Measurements from ENCODE around the gene ANTXR1.
"Not testable (repeated sequence)": the region's sequence is repeated elsewhere in the genome, so short reads cannot be mapped to it uniquely, and the experiment has no call there.

Gene ANTXR1

GRCh38 chr2:69235835-69236234, 222.9 kb downstream of the ANTXR1 start:
- not testable (repeated sequence) for DNase-seq (ENCODE audit: low read depth in 2 of 2)

GRCh38 chr2:69237070-69237670, 224.2 kb downstream of the ANTXR1 start:
- DNase-seq (ENCODE audit: low read depth in 2 of 2): no peak

- DNase-seq (ENCODE audit: low read depth in 2 of 2): no peak
Measured at GRCh38 chr2:69238449-69239031, 225.6 kb downstream of the ANTXR1 start.

GRCh38 chr2:69241093-69241492, 228.1 kb downstream of the ANTXR1 start:
- no peak for DNase-seq (ENCODE audit: low read depth in 2 of 2)

GRCh38 chr2:69241664-69242514, 228.9 kb downstream of the ANTXR1 start:
- DNase-seq (ENCODE audit: low read depth in 2 of 2): no peak

- DNase-seq (ENCODE audit: low read depth in 2 of 2): no peak
Measured at GRCh38 chr2:69242651-69243051, 229.7 kb downstream of the ANTXR1 start.

GRCh38 chr2:69243652-69244051, 230.7 kb downstream of the ANTXR1 start:
- no peak for DNase-seq (ENCODE audit: low read depth in 2 of 2)

- DNase-seq (ENCODE audit: low read depth in 2 of 2): no peak
Measured at GRCh38 chr2:69244882-69245281, 231.9 kb downstream of the ANTXR1 start.

- no peak for DNase-seq (ENCODE audit: low read depth in 2 of 2)
Measured at GRCh38 chr2:69247583-69247982, 234.6 kb downstream of the ANTXR1 start.

- DNase-seq (ENCODE audit: low read depth in 2 of 2): no peak
Measured at GRCh38 chr2:69248232-69248631, 235.3 kb downstream of the ANTXR1 start.

GRCh38 chr2:69250981-69251380, 238.0 kb downstream of the ANTXR1 start:
- DNase-seq (ENCODE audit: low read depth in 2 of 2): no peak

GRCh38 chr2:69251943-69252342, 239.0 kb downstream of the ANTXR1 start:
- DNase-seq (ENCODE audit: low read depth in 2 of 2): no peak

- no peak for DNase-seq (ENCODE audit: low read depth in 2 of 2)
Measured at GRCh38 chr2:69253112-69253511, 240.1 kb downstream of the ANTXR1 start.

GRCh38 chr2:69253611-69254301, 240.8 kb downstream of the ANTXR1 start:
- DNase-seq (ENCODE audit: low read depth in 2 of 2): no peak

- DNase-seq (ENCODE audit: low read depth in 2 of 2): no peak
Measured at GRCh38 chr2:69255760-69256159, 242.8 kb downstream of the ANTXR1 start.

GRCh38 chr2:69259994-69260591, 247.1 kb downstream of the ANTXR1 start:
- DNase-seq (ENCODE audit: low read depth in 2 of 2): not testable (repeated sequence)

GRCh38 chr2:69260666-69261065, 247.7 kb downstream of the ANTXR1 start:
- no peak for DNase-seq (ENCODE audit: low read depth in 2 of 2)

- no peak for DNase-seq (ENCODE audit: low read depth in 2 of 2)
Measured at GRCh38 chr2:69269330-69269729, 256.4 kb downstream of the ANTXR1 start.

- no peak for DNase-seq (ENCODE audit: low read depth in 2 of 2)
Measured at GRCh38 chr2:69271831-69272257, 258.9 kb downstream of the ANTXR1 start.

- no peak for DNase-seq (ENCODE audit: low read depth in 2 of 2)
Measured at GRCh38 chr2:69272803-69273471, 260.0 kb downstream of the ANTXR1 start.

- DNase-seq (ENCODE audit: low read depth in 2 of 2): no peak
Measured at GRCh38 chr2:69275490-69275889, 262.5 kb downstream of the ANTXR1 start.
